Mucosa of descending colon (tissue), 3 donors: Measurements from ENCODE around the gene PNMA1. TPM values are rescaled to one million over a fixed set of nuclear protein-coding genes. Genes with fewer than 3 reads are reported as not detected.

Source experiments
- ATAC-seq: fragments of 200-7000 bp; cut with Tn5 transposase; one replicate; pipeline ENCODE4 v1.9.1; 2020; ENCODE audit warnings: mild to moderate bottlenecking, moderate library complexity
- DNase-seq, 3 donors: peaks; one replicate each; pipeline ENCODE4 v3.0.0-alpha.2; 2020
- H3K36me3 ChIP-seq: fragments of 200-600 bp; one replicate; pipeline ENCODE4 v1.8.0; 2021; ENCODE audit warnings: low read depth, mild to moderate bottlenecking
- H3K4me1 ChIP-seq: fragments of 200-600 bp; one replicate; pipeline ENCODE4 v1.8.0; 2021; ENCODE audit warnings: low read depth, mild to moderate bottlenecking
- H3K4me3 ChIP-seq: fragments of 200-600 bp; one replicate; pipeline ENCODE4 v1.8.0; 2021; ENCODE audit warnings: mild to moderate bottlenecking
- H3K9me3 ChIP-seq: fragments of 200-600 bp; one replicate; pipeline ENCODE4 v1.8.0; 2021; ENCODE audit warnings: mild to moderate bottlenecking
- intact Hi-C, 2 donors: fragments of 100-400 bp; cut with DNase I in 1 of 2; cut with micrococcal nuclease in 1 of 2; formaldehyde crosslinking; loops; one replicate each; pipeline versions ENCODE4 v1.11.0 to v1.11.1; 2022; cut with DNase I, micrococcal nuclease
- total RNA-seq, 3 donors: library from RNA; stranded (reverse); fragmentation: NEBNext Ultra II Directional in 2 of 3; extraction: Animal tissue kit (Norgen Biotek cat#: 25700) in 2 of 3; gene quantifications; one replicate each; pipeline versions ENCODE4 v1.2.1 to v1.2.4, GENCODE V29; 2021 to 2023
- TF ChIP-seq, protein P1 (sequence below): fragments of 200-600 bp; IDR thresholded peaks from one replicate; pipeline ENCODE4 v1.8.0; 2022; ENCODE audit warnings: antibody characterized with exemption, mild to moderate bottlenecking
- donor health status: DM: no; HTN: no; CAD: no; lungs with moderate emphysema.
- donor health status: DM: no; HTN: no; CAD: no.
- donor health status: DM: no; HTN: yes; CAD: no.

Gene PNMA1
- total RNA-seq, 3 donors from 2014 or later = 11.7 to 70.7 (median 15.5) TPM

DNA sequence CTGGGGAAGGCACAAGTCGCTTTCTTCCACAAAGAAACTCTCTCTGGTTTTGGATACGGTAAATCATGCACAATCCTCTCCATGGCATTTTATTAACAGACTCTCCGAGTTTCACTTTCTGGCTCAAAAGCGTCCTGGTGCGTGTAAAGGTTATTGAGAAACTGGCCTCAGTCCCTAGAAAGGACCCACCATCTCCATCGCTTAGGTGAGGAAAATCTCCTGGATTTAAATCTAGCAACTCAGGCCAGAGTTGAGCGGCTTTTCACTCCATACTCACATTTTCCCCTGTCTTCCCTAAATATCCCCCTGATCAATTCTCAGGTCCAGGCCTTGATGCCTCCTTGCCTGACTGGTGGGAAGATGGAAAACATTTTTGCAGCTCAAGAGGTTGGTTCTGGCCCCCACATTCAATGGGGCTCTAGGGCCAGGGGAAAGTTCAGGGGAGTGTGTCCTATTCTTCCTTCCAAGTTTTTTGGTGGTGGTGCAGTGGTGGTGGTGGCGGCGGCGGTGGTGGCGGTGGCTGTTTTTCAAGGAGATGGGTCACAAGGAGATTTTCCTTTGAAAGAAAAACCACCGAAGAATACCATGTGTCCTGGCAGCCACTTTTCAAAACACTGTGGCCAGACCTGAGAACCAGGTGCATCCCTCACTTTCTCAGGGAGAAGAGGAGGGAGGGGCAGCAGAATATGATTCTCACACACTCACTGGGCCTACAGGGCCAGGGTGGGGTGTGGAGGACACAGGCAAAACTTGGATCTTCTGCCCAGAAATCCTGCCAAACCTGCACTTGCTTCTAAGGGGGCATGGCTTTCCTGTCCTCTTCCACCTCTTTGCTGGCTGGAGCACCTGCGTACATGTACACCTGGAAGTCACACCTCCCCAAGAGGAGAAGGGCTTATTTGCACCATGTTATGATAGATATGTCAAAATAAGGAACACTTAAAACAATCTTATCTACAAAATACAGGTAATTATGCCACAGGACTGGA lies 46.7 kb upstream of the PNMA1 start:
- Histone ChIP-seq H3K9me3 (no peaks in the 10 kb centered on the region), H3K36me3 (no peaks in the 10 kb centered on the region), H3K4me1 (peaks cover 75% of the 10 kb centered on the region), H3K4me3 (peak overlapping the region; percentile 53)
- TF ChIP-seq, protein P1, sequence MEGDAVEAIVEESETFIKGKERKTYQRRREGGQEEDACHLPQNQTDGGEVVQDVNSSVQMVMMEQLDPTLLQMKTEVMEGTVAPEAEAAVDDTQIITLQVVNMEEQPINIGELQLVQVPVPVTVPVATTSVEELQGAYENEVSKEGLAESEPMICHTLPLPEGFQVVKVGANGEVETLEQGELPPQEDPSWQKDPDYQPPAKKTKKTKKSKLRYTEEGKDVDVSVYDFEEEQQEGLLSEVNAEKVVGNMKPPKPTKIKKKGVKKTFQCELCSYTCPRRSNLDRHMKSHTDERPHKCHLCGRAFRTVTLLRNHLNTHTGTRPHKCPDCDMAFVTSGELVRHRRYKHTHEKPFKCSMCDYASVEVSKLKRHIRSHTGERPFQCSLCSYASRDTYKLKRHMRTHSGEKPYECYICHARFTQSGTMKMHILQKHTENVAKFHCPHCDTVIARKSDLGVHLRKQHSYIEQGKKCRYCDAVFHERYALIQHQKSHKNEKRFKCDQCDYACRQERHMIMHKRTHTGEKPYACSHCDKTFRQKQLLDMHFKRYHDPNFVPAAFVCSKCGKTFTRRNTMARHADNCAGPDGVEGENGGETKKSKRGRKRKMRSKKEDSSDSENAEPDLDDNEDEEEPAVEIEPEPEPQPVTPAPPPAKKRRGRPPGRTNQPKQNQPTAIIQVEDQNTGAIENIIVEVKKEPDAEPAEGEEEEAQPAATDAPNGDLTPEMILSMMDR = no peak
- DNase-seq (peak in 1 of 3 donors; percentile 40), ATAC-seq (no peak)
- intact Hi-C loops = no loop called here

DNA sequence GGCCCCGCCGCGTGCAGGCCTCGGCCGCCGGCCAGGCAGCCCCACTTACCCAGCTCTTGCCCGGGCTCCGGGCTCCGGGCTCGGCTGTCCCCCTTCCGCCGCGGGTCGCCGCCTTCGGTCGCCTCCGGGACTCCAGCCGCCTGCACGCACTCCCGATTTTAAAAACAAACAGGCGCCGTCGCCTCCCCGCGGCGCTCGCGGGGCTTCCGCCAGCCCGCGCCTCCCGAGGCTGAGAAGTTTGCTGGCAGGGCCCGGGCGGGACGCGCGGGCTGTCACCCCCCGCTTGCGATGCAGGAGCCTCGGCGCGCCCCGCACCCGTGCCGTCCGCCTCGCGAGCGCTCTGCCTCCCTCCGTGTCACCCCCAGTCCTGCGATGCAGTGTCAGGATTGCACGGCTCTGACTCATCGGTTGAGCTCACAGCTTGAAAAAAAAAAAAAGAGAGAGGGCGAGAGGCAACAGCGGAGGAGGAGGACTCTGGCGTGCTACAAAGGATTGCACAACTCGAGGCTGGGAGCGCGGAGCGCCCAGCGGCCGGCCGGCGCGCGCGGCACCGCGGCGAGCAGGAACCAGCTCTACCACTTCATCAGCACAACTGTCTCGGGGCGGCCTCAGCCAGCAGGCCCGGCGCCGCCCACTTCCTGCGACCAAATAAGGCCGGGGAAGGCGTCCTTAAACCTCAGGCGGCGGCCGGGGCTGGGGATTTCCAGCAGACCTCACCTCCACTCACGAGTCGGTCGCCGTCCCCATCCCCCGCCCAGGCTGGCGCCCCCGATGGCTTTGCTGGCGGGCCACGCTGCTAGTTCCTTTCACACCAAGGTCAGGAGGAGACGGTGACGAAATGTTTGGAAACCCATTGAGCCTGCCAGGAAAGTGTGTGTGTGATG lies 45.8 kb upstream of the PNMA1 start:
- Histone ChIP-seq H3K4me3 (peak overlapping the region; percentile 53), H3K9me3 (no peaks in the 10 kb centered on the region), H3K36me3 (no peaks in the 10 kb centered on the region), H3K4me1 (peaks cover 75% of the 10 kb centered on the region)
- TF ChIP-seq, protein P1 = peak; percentile 9
- ATAC-seq (peak; percentile 74), DNase-seq (peak; percentile 97 to 98 (median 98))
- intact Hi-C loops = no loop called here

DNA sequence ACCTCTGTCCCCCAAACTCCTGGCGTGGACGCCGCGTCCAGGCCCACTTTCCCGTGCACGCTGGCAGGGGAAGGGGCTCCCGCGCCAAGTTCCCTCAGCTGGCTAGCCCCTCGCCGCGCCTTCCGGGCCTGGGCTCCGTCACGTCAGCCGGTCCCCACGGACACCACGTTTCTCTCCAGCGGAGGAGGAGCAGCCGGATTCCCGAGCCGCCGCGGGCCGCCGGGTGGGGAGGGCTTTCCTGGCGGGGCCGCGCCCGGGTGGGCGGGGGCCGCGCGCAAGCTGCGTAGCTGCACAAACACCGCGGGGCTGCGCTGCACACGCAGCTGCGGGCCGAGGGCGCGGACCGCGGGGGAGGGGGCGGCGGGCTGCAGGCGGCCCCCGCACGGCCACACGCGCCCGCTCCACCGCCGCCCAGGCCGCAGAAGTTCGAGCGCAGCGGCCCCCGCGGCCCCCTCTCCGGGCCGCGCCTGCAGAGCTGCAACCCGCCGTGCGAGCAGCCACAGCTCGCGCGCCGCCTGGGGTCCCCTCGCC lies 45.1 kb upstream of the PNMA1 start:
- ATAC-seq (peak; percentile 19), DNase-seq (peak; percentile 74 to 87 (median 86))
- H3K4me3 ChIP-seq = peak overlapping the region; percentile 53
- TF ChIP-seq, protein P1 = no peak
- H3K9me3 ChIP-seq = no peaks in the 10 kb centered on the region
- peaks cover 75% of the 10 kb centered on the region for H3K4me1 ChIP-seq
- intact Hi-C loops = no loop called here
- H3K36me3 ChIP-seq = no peaks in the 10 kb centered on the region

DNA sequence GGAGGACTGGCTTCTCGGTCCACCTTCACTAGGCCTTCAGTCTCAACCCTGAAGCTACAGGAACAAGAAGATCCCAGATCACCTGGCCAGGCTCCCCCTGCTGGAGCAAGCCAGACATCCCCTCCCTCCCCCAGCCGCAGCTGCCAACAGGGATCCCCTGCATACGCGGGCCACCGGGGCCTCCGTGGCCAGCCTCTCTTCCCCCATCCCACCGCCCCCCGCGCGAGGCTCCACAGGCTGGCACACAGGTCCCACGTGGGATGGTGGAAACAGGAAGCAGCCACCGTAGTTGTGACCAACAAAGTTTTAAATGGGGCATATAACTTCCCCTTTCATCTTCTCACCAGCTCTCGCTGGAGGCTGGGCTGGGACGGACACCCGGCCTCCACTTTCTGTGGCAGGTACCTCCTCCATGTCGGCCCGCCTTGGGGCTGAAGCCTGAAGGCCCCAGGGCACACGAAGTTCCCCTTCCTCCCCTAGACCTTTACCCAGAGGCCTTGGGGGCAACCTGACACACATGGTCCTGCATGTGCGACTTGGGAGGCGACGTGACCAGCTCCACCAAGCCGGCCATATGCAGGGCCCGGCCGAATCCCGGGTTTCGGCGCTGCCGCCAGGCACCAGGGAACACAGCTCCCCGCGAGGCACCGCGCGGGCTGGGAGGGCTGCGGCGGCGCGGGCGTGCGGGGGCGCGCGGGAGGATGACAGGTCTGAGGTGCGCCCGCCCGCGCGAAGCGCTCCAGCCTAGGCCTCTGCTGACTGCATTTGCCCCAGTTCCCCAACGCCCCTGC lies 44.4 kb upstream of the PNMA1 start:
- DNase-seq (peak; percentile 89 to 90 (median 90)), ATAC-seq (peak; percentile 22)
- H3K36me3 ChIP-seq = no peaks in the 10 kb centered on the region
- intact Hi-C loops = no loop called here
- TF ChIP-seq, protein P1 = peak; percentile 30
- peaks cover 75% of the 10 kb centered on the region for H3K4me1 ChIP-seq
- peak overlapping the region; percentile 53 for H3K4me3 ChIP-seq
- H3K9me3 ChIP-seq = no peaks in the 10 kb centered on the region
